ENCODE measurements around the gene APP. TPM values are rescaled to one million over a fixed set of nuclear protein-coding genes. Genes with fewer than 3 reads are reported as not detected.

The APP gene
- total RNA-seq, 2 donors from 2014 or later = 267 to 564 TPM

- no peaks in the 10 kb centered on the region for H3K36me3 ChIP-seq
- peaks cover 4% of the 10 kb centered on the region for H3K4me1 ChIP-seq (replicated peaks)
- WGBS = 61% methylated on average over 17 of the region's 17 CpGs
- H3K27me3 ChIP-seq (replicated peaks; ENCODE audit: insufficient read depth) = no peaks in the 10 kb centered on the region
- no peaks in the 10 kb centered on the region for H3K9me3 ChIP-seq
- no peak for DNase-seq (ENCODE audit: low spot score)
- H3K4me3 ChIP-seq = peak overlapping the region; percentile 86 to 89
- TF ChIP-seq CTCF (IDR thresholded peaks at IDR 0.05) (no peak), POLR2AphosphoS5 (IDR thresholded peaks at IDR 0.05) (no peak), POLR2A (IDR thresholded peaks at IDR 0.05) (no peak)
- intact Hi-C loops (cut with DNase I) = loop anchor here (5.0 to 10.0 kb wide), 3 partner anchors 274 to 546 kb away; partner anchors contain the start of genes ATP5PF and GABPA
- peak overlapping the region in 1 of 2 donors; percentile 89 for H3K27ac ChIP-seq
Measured at GRCh38 chr21:26171258-26172100, 909 bp upstream of the APP start.

GRCh38 chr21:26169611-26170470 is 729 bp downstream of the APP start:
- H3K27ac ChIP-seq = peak overlapping the region; percentile 89
- under 1% methylated on average over 80 of the region's 80 CpGs for WGBS
- H3K4me1 ChIP-seq (replicated peaks) = peaks cover 15% of the 10 kb centered on the region
- TF ChIP-seq POLR2A (IDR thresholded peaks at IDR 0.05) = peak; percentile 21
- TF ChIP-seq CTCF (IDR thresholded peaks at IDR 0.05) = no peak
- no peak for TF ChIP-seq POLR2AphosphoS5 (IDR thresholded peaks at IDR 0.05)
- no peaks in the 10 kb centered on the region for H3K27me3 ChIP-seq (replicated peaks; ENCODE audit: insufficient read depth)
- intact Hi-C loops (cut with DNase I) = loop anchor here (1.0 to 10.0 kb wide), 5 partner anchors 95 to 547 kb away; partner anchors contain the start of genes ATP5PF and GABPA
- peak overlapping the region; percentile 86 to 89 for H3K4me3 ChIP-seq
- no peaks in the 10 kb centered on the region for H3K9me3 ChIP-seq
- peak; percentile 60 for DNase-seq (ENCODE audit: low spot score)
- H3K36me3 ChIP-seq = no peaks in the 10 kb centered on the region

- intact Hi-C loops (cut with DNase I) = loop anchor here (10.0 kb wide), 1 partner anchor 94 kb away; no protein-coding TSS in a partner anchor
- Histone ChIP-seq H3K36me3 (no peaks in the 10 kb centered on the region), H3K9me3 (no peaks in the 10 kb centered on the region), H3K27ac (peak overlapping the region; percentile 89), H3K4me3 (peak overlapping the region; percentile 86 to 89), H3K4me1 (replicated peaks) (peaks cover 15% of the 10 kb centered on the region), H3K27me3 (replicated peaks; ENCODE audit: insufficient read depth) (no peaks in the 10 kb centered on the region)
- peak; percentile 53 for DNase-seq (ENCODE audit: low spot score)
- TF ChIP-seq POLR2A (IDR thresholded peaks at IDR 0.05) (no peak), POLR2AphosphoS5 (IDR thresholded peaks at IDR 0.05) (peak; percentile 20), CTCF (IDR thresholded peaks at IDR 0.05) (peak in 3 of 4 experiments; percentile 13 to 45 (median 39))
- under 1% methylated on average over 18 of the region's 18 CpGs for WGBS
Measured at GRCh38 chr21:26169061-26169610, 1.4 kb downstream of the APP start.

GRCh38 chr21:26168371-26168770 is 2.2 kb downstream of the APP start:
- WGBS = 47% methylated on average over 4 of the region's 4 CpGs
- Histone ChIP-seq H3K4me1 (replicated peaks) (peaks cover 15% of the 10 kb centered on the region), H3K9me3 (no peaks in the 10 kb centered on the region), H3K36me3 (no peaks in the 10 kb centered on the region), H3K27me3 (replicated peaks; ENCODE audit: insufficient read depth) (no peaks in the 10 kb centered on the region), H3K27ac (peak overlapping the region; percentile 89), H3K4me3 (peak overlapping the region in 1 of 2 donors; percentile 86)
- no peak for DNase-seq (ENCODE audit: low spot score)
- intact Hi-C loops (cut with DNase I) = loop anchor here (10.0 kb wide), 1 partner anchor 94 kb away; no protein-coding TSS in a partner anchor
- TF ChIP-seq POLR2AphosphoS5 (IDR thresholded peaks at IDR 0.05) (no peak), CTCF (IDR thresholded peaks at IDR 0.05) (no peak), POLR2A (IDR thresholded peaks at IDR 0.05) (no peak)
